ENCODE results near the gene LGALS14. TPM values are rescaled to one million over a fixed set of nuclear protein-coding genes. Genes with fewer than 3 reads are reported as not detected.
"Not testable (repeated sequence)": the region's sequence is repeated elsewhere in the genome, so short reads cannot be mapped to it uniquely, and the experiment has no call there.

LGALS14 gene
- total RNA-seq, 1 experiment from 2014 or later, result not detected

- POLR2A ChIA-PET (ENCODE audit: unreplicated experiment), result no interaction called here
- H3K9ac ChIP-seq (ENCODE audit: low read length), result no peak overlapping the region
- no peaks in the 10 kb centered on the region for H3K36me3 ChIP-seq (ENCODE audit: low read depth, low read length)
- CTCF ChIA-PET, result no interaction called here
- BruUV-seq (replicated peaks), result no TSS peak
- H3K27ac ChIP-seq (ENCODE audit: low read length), result no peak overlapping the region
- no peaks in the 10 kb centered on the region for H3F3A ChIP-seq (ENCODE audit: low read length, unreplicated experiment)
- H3K27me3 ChIP-seq (ENCODE audit: low read length), result 0 out of 2 replicates have a peak, but pooled peaks cover 3% of the 10 kb centered on the region
- H2AFZ ChIP-seq (ENCODE audit: low read length), result no peak overlapping the region
- no peaks in the 10 kb centered on the region for H3K9me3 ChIP-seq (ENCODE audit: low read length)
- no peak overlapping the region for H3K4me2 ChIP-seq (ENCODE audit: low read length)
- H3K4me1 ChIP-seq (ENCODE audit: insufficient read depth, low read length), result peaks cover 11% of the 10 kb centered on the region; the same call in 1 of the 2 replicates
- no peaks in the 10 kb centered on the region for H3K9me2 ChIP-seq (replicated peaks; ENCODE audit: low read length)
- TF ChIP-seq CTCF (conservative IDR thresholded peaks at IDR 0.05; ENCODE audit: low read depth, low read length) (no peak), EZH2 (IDR thresholded peaks at IDR 0.05; ENCODE audit: low read length, unreplicated experiment) (no peak)
- no peaks in the 10 kb centered on the region for H3K79me2 ChIP-seq (ENCODE audit: low read length)
- H3K4me3 ChIP-seq (ENCODE audit: low read length), result no peak overlapping the region
- H4K20me1 ChIP-seq (ENCODE audit: low read length), result no peaks in the 10 kb centered on the region
- intact Hi-C loops (cut with micrococcal nuclease), result no loop called here
- ATAC-seq (no peak), DNase-seq (no peak)
Observed at GRCh38 chr19:39710333-39710890, 6.1 kb downstream of the LGALS14 start.

GRCh38 chr19:39720144-39720543 is 15.9 kb downstream of the LGALS14 start:
- CTCF ChIA-PET; H3K4me3 ChIP-seq (ENCODE audit: low read length); H3K9me3 ChIP-seq (ENCODE audit: low read length); BruUV-seq (replicated peaks); H3F3A ChIP-seq (ENCODE audit: low read length, unreplicated experiment); H4K20me1 ChIP-seq (ENCODE audit: low read length); H3K27me3 ChIP-seq (ENCODE audit: low read length); intact Hi-C loops (cut with micrococcal nuclease); H3K4me2 ChIP-seq (ENCODE audit: low read length); H2AFZ ChIP-seq (ENCODE audit: low read length); H3K9ac ChIP-seq (ENCODE audit: low read length); H3K4me1 ChIP-seq (ENCODE audit: insufficient read depth, low read length); H3K36me3 ChIP-seq (ENCODE audit: low read depth, low read length); ATAC-seq; H3K9me2 ChIP-seq (replicated peaks; ENCODE audit: low read length); POLR2A ChIA-PET (ENCODE audit: unreplicated experiment); H3K27ac ChIP-seq (ENCODE audit: low read length); H3K79me2 ChIP-seq (ENCODE audit: low read length); DNase-seq: not testable (repeated sequence)

- TF ChIP-seq EZH2phosphoT487 (IDR thresholded peaks at IDR 0.05; ENCODE audit: borderline replicate concordance, low read length) (no peak), CTCF (conservative IDR thresholded peaks at IDR 0.05; ENCODE audit: low read depth, low read length) (no peak), EZH2 (IDR thresholded peaks at IDR 0.05; ENCODE audit: low read length, unreplicated experiment) (no peak)
- Histone ChIP-seq H3K27me3 (ENCODE audit: low read length) (peaks cover 27% of the 10 kb centered on the region), H2AFZ (ENCODE audit: low read length) (no peak overlapping the region), H3K4me2 (ENCODE audit: low read length) (no peak overlapping the region), H3K36me3 (ENCODE audit: low read depth, low read length) (no peaks in the 10 kb centered on the region), H3K9me2 (replicated peaks; ENCODE audit: low read length) (no peaks in the 10 kb centered on the region), H4K20me1 (ENCODE audit: low read length) (no peaks in the 10 kb centered on the region), H3F3A (ENCODE audit: low read length, unreplicated experiment) (no peaks in the 10 kb centered on the region), H3K9me3 (ENCODE audit: low read length) (no peaks in the 10 kb centered on the region), H3K4me1 (ENCODE audit: insufficient read depth, low read length) (no peaks in the 10 kb centered on the region), H3K79me2 (ENCODE audit: low read length) (no peaks in the 10 kb centered on the region), H3K27ac (ENCODE audit: low read length) (no peak overlapping the region), H3K4me3 (ENCODE audit: low read length) (no peak overlapping the region), H3K9ac (ENCODE audit: low read length) (no peak overlapping the region)
- intact Hi-C loops (cut with micrococcal nuclease), result no loop called here
- CTCF ChIA-PET, result no interaction called here
- BruUV-seq (replicated peaks), result no TSS peak
- DNase-seq, result no peak
- ATAC-seq, result no peak
- POLR2A ChIA-PET (ENCODE audit: unreplicated experiment), result no interaction called here
Observed at GRCh38 chr19:39725995-39726394, 21.7 kb downstream of the LGALS14 start.

Measured in PC-3 (cell line).